CD4-positive, alpha-beta T cell (primary cell): ENCODE results near the gene NATD1. TPM values are rescaled to one million over a fixed set of nuclear protein-coding genes. Genes with fewer than 3 reads are reported as not detected.

Experiments
- ATAC-seq: fragments of 200-7000 bp; cut with Tn5 transposase; one replicate; pipeline ENCODE4 v1.10.0; 2022; ENCODE audit warnings: mild to moderate bottlenecking; ENCODE audit not compliant: poor library complexity
- CTCF ChIA-PET: fragments of 350-600 bp; sonication (Branson Sonifier 250); formaldehyde crosslinking; loops from one replicate; lab custom pipeline; 2021; ENCODE audit warnings: antibody characterized with exemption, inconsistent platforms; lab: Charles Lee
- POLR2A ChIA-PET: fragments of 350-600 bp; sonication (Branson Sonifier 250); formaldehyde crosslinking; loops from one replicate; lab custom pipeline; 2021; ENCODE audit warnings: antibody characterized with exemption, inconsistent platforms; lab: Charles Lee
- DNase-seq, 14 experiments: peaks; one replicate each; pipeline ENCODE4 v3.0.0-alpha.2; 2013 to 2020; ENCODE audit warnings: mixed read lengths in 2 of 14
- H3K27ac ChIP-seq, 2 donors: one replicate each; pipeline versions ENCODE4 v1.5.1 to v1.7.0; 2013; ENCODE audit warnings: low read length in 2 of 2, low read depth in 1 of 2, mild to moderate bottlenecking in 1 of 2
- H3K27me3 ChIP-seq, 2 experiments: 1 replicate in 1 of 2; 2 replicates in 1 of 2; pipeline versions ENCODE4 v1.6.1 to v1.7.0; 2013; ENCODE audit warnings: low read length in 2 of 2, control low read depth in 1 of 2, mild to moderate bottlenecking in 1 of 2, moderate library complexity in 1 of 2; ENCODE audit not compliant: insufficient read depth in 2 of 2, control insufficient read depth in 1 of 2
- H3K36me3 ChIP-seq: one replicate; pipeline ENCODE4 v1.6.1; 2013; ENCODE audit warnings: low read length, control low read depth; ENCODE audit not compliant: insufficient read depth
- H3K4me1 ChIP-seq: one replicate; pipeline ENCODE4 v1.6.1; 2013; ENCODE audit warnings: low read length, control low read depth; ENCODE audit not compliant: insufficient read depth
- H3K4me3 ChIP-seq: one replicate; pipeline ENCODE4 v1.5.1; 2013; ENCODE audit warnings: mild to moderate bottlenecking, low read length, moderate library complexity
- H3K9me3 ChIP-seq, 2 experiments: 1 replicate in 1 of 2; 2 replicates in 1 of 2; pipeline versions ENCODE4 v1.6.1 to v1.7.0; 2013; ENCODE audit warnings: low read length in 2 of 2, mild to moderate bottlenecking in 2 of 2, control low read depth in 1 of 2, moderate library complexity in 1 of 2; ENCODE audit not compliant: control insufficient read depth in 1 of 2, insufficient read depth in 1 of 2
- H3K27ac Mint-ChIP-seq: one replicate; pipeline ENCODE4 v1.8.0; 2020; ENCODE audit warnings: mixed read lengths
- H3K27me3 Mint-ChIP-seq: one replicate; pipeline ENCODE4 v1.8.0; 2021; ENCODE audit warnings: mixed read lengths
- H3K36me3 Mint-ChIP-seq: one replicate; pipeline ENCODE4 v1.8.0; 2021; ENCODE audit warnings: low read depth, mixed read lengths
- H3K4me1 Mint-ChIP-seq: one replicate; pipeline ENCODE4 v1.8.0; 2021; ENCODE audit warnings: low read depth, mixed read lengths
- H3K4me3 Mint-ChIP-seq: one replicate; pipeline ENCODE4 v1.8.0; 2020; ENCODE audit warnings: mild to moderate bottlenecking, mixed read lengths
- H3K9me3 Mint-ChIP-seq: one replicate; pipeline ENCODE4 v1.8.0; 2020; ENCODE audit warnings: mixed read lengths
- intact Hi-C, 2 experiments: fragments of 100-400 bp; cut with DNase I in 1 of 2; cut with micrococcal nuclease in 1 of 2; formaldehyde crosslinking; loops; one replicate each; pipeline versions ENCODE4 v1.15.1 to v1.9.0; 2023 to 2025; cut with DNase I, micrococcal nuclease
- total RNA-seq, 174 experiments: library from RNA in 2 of 174; stranded (reverse) in 2 of 174; gene quantifications; one replicate each; pipeline ENCODE4 v1.2.3 and lab custom pipeline; 2021 to 2026
- TF ChIP-seq, protein P1 (sequence below): fragments of 200-600 bp; IDR thresholded peaks from one replicate; pipeline ENCODE4 v1.8.0; 2022; ENCODE audit warnings: antibody characterized with exemption, mild to moderate bottlenecking

Gene NATD1
- total RNA-seq, 2 experiments from 2014 or later, result 5.9 to 6.1 TPM

DNA sequence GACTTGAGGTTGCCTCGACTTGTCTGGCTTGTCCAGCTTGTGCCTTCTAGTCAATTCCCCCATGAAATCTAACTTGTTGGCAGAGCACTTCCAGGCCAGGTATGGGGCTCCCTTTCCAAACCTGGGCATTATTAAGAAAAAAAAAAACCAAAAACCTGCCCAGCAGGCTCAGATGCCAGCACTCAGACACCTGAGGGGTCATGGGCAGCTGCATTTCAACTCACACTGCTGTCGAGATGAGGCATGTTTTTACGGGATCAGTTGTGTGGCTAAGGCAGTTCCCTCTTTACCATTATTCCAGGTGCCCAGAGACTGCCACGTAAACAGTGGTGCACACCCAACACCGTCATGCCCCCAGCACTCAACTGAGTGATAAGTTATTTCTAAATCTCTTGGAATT, 57.1 kb downstream of the NATD1 start:
- Mint-ChIP-seq H3K4me3 (no peak overlapping the region), H3K9me3 (no peaks in the 10 kb centered on the region), H3K27ac (no peak overlapping the region), H3K27me3 (no peaks in the 10 kb centered on the region), H3K36me3 (peaks cover 45% of the 10 kb centered on the region), H3K4me1 (peaks cover 14% of the 10 kb centered on the region)
- Histone ChIP-seq H3K27ac (no peak overlapping the region), H3K36me3 (peaks cover 17% of the 10 kb centered on the region), H3K27me3 (no peaks in the 10 kb centered on the region), H3K4me1 (peaks cover 11% of the 10 kb centered on the region), H3K4me3 (no peak overlapping the region), H3K9me3 (no peaks in the 10 kb centered on the region)
- TF ChIP-seq, protein P1, sequence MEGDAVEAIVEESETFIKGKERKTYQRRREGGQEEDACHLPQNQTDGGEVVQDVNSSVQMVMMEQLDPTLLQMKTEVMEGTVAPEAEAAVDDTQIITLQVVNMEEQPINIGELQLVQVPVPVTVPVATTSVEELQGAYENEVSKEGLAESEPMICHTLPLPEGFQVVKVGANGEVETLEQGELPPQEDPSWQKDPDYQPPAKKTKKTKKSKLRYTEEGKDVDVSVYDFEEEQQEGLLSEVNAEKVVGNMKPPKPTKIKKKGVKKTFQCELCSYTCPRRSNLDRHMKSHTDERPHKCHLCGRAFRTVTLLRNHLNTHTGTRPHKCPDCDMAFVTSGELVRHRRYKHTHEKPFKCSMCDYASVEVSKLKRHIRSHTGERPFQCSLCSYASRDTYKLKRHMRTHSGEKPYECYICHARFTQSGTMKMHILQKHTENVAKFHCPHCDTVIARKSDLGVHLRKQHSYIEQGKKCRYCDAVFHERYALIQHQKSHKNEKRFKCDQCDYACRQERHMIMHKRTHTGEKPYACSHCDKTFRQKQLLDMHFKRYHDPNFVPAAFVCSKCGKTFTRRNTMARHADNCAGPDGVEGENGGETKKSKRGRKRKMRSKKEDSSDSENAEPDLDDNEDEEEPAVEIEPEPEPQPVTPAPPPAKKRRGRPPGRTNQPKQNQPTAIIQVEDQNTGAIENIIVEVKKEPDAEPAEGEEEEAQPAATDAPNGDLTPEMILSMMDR, result no peak
- ChIA-PET CTCF (no interaction called here), POLR2A (no interaction called here)
- DNase-seq (no peak), ATAC-seq (no peak)
- intact Hi-C loops, result no loop called here

DNA sequence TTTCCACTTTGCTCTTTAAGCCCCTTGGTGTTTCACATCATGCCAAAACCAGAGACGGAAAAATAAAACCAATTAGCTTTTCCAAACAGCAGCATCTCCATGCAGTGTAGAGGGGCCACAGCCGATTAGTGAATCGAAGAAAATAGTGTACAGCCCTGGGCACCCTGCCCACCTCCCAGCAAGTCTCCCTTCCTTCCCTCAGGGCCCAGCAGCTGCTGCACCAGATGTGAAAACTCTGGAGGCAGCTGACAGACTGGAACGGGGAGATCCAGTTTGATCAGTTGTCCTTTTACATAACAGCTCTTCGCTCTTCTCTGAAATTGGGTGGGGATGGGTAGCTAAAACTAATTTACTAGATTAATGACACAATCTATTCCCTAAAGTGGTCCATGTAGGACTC, 58.5 kb downstream of the NATD1 start:
- Mint-ChIP-seq H3K9me3 (no peaks in the 10 kb centered on the region), H3K4me1 (peaks cover 10% of the 10 kb centered on the region), H3K27ac (no peak overlapping the region), H3K36me3 (peaks cover 52% of the 10 kb centered on the region), H3K27me3 (no peaks in the 10 kb centered on the region), H3K4me3 (no peak overlapping the region)
- H3K27me3 ChIP-seq, result no peaks in the 10 kb centered on the region
- TF ChIP-seq, protein P1, result no peak
- CTCF ChIA-PET, result interaction anchor here (1.0 kb wide), 1 partner anchor 18 kb away, joined by 3 read pairs; no protein-coding TSS in a partner anchor
- no peak overlapping the region for H3K4me3 ChIP-seq
- H3K4me1 ChIP-seq, result no peaks in the 10 kb centered on the region
- intact Hi-C loops, result no loop called here
- DNase-seq, result no peak
- H3K27ac ChIP-seq, result no peak overlapping the region
- peaks cover 17% of the 10 kb centered on the region for H3K36me3 ChIP-seq
- ATAC-seq, result no peak
- POLR2A ChIA-PET, result interaction anchor here (0.7 kb wide), 1 partner anchor 268 kb away, joined by 3 read pairs; no protein-coding TSS in a partner anchor
- no peaks in the 10 kb centered on the region for H3K9me3 ChIP-seq

DNA sequence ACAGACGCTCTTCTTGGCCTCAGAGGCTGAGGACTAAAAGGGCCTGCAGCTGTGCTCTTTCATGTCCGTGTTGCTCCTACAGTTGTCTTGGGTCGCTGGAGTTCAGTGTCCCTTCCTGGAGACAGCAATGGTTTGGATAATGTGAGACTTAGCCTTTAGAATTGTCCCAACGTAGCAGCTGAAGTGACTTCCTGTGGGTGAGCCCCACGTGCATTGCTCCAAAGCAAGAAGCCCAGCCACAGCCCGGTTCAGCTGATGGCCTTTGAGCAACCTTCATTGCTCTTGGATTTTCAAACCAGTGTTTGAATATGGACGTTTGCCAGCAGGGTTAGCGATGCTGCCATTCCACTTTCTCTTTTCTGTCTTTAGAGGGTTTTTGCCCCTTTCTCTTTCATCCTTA, 59.0 kb downstream of the NATD1 start:
- H3K27ac Mint-ChIP-seq, result no peak overlapping the region
- Histone ChIP-seq H3K27me3 (no peaks in the 10 kb centered on the region), H3K27ac (no peak overlapping the region), H3K9me3 (no peaks in the 10 kb centered on the region), H3K4me3 (no peak overlapping the region), H3K36me3 (peaks cover 17% of the 10 kb centered on the region), H3K4me1 (no peaks in the 10 kb centered on the region)
- ATAC-seq (no peak), DNase-seq (no peak)
- POLR2A ChIA-PET, result no interaction called here
- TF ChIP-seq, protein P1, result no peak
- intact Hi-C loops, result no loop called here
- CTCF ChIA-PET, result no interaction called here
- H3K27me3 Mint-ChIP-seq, result no peaks in the 10 kb centered on the region
- H3K36me3 Mint-ChIP-seq, result peaks cover 54% of the 10 kb centered on the region
- no peak overlapping the region for H3K4me3 Mint-ChIP-seq
- H3K4me1 Mint-ChIP-seq, result peaks cover 10% of the 10 kb centered on the region
- H3K9me3 Mint-ChIP-seq, result no peaks in the 10 kb centered on the region
